ENCODE results near the gene CFAP74. TPM values are rescaled to one million over a fixed set of nuclear protein-coding genes. Genes with fewer than 3 reads are reported as not detected.

The CFAP74 gene
- total and polyA plus RNA-seq, 2 of the 13 experiments (the other 11 are each of a cell fraction or from before 2014, with no cell fraction given), result 0.27 to 0.62 TPM

DNA sequence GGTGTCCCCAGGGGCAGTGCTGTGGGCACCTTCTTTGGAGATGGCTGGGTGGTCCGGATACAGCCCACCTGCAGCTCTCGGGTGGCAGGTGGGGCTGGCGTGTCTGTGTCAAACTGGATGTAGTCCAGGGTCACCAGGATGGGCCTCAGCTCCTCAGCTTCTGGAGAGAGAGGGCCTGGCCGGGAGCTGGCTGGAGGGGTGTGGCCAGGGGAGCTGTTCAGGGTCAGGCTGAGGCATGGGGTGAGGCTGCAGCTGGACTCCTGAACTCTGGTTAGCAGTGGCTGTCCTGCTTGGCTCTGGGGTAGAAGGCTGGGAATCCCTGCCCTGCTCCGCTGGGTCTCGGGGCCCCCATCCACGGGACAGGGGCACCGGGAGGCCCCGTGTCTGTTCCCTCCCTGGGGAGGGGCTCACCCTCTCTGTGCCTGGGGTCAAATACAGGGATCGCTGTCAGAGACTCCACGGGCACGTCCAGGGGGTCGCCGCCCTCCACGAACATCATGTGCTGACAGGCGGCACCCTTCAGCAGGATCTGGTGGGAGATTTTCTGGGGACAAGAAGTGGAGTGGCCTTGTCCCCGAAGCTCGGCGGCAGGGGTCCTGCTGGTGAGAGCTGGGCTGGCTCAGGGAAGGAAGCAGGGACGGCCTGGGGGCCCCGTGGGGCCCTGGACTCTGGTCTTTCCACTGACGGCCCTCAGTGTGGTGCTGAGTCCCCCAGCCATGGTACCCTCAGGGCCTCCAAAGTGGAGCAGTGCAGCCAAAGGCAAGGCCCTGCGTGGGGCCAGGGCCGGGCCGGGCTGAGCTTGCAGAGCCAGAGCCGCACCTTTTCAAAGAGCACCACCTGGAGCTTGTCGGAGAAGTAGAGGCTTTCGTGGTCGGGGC is 80.4 kb downstream of the CFAP74 start (continued):
- TF ChIP-seq, protein P1, sequence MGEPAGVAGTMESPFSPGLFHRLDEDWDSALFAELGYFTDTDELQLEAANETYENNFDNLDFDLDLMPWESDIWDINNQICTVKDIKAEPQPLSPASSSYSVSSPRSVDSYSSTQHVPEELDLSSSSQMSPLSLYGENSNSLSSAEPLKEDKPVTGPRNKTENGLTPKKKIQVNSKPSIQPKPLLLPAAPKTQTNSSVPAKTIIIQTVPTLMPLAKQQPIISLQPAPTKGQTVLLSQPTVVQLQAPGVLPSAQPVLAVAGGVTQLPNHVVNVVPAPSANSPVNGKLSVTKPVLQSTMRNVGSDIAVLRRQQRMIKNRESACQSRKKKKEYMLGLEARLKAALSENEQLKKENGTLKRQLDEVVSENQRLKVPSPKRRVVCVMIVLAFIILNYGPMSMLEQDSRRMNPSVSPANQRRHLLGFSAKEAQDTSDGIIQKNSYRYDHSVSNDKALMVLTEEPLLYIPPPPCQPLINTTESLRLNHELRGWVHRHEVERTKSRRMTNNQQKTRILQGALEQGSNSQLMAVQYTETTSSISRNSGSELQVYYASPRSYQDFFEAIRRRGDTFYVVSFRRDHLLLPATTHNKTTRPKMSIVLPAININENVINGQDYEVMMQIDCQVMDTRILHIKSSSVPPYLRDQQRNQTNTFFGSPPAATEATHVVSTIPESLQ (CRISPR knock-in tag; conservative IDR thresholded peaks at IDR 0.05), result no peak
- TF ChIP-seq ZBTB14 (CRISPR knock-in tag; IDR thresholded peaks at IDR 0.05), result no peak
- no peak for TF ChIP-seq ZFYVE20 (CRISPR knock-in tag; IDR thresholded peaks at IDR 0.05; ENCODE audit: borderline replicate concordance, low read depth)
- TF ChIP-seq TCF12 (IDR thresholded peaks at IDR 0.05), result no peak
- TF ChIP-seq TCF12 (CRISPR knock-in tag; IDR thresholded peaks at IDR 0.05), result no peak
- TF ChIP-seq MTA3 (CRISPR knock-in tag; IDR thresholded peaks at IDR 0.05), result no peak
- TF ChIP-seq KIAA2018 (CRISPR knock-in tag; IDR thresholded peaks at IDR 0.05; ENCODE audit: borderline replicate concordance), result no peak
- no peak for TF ChIP-seq ZNF546 (CRISPR knock-in tag; conservative IDR thresholded peaks at IDR 0.05)
- TF ChIP-seq, protein P2, sequence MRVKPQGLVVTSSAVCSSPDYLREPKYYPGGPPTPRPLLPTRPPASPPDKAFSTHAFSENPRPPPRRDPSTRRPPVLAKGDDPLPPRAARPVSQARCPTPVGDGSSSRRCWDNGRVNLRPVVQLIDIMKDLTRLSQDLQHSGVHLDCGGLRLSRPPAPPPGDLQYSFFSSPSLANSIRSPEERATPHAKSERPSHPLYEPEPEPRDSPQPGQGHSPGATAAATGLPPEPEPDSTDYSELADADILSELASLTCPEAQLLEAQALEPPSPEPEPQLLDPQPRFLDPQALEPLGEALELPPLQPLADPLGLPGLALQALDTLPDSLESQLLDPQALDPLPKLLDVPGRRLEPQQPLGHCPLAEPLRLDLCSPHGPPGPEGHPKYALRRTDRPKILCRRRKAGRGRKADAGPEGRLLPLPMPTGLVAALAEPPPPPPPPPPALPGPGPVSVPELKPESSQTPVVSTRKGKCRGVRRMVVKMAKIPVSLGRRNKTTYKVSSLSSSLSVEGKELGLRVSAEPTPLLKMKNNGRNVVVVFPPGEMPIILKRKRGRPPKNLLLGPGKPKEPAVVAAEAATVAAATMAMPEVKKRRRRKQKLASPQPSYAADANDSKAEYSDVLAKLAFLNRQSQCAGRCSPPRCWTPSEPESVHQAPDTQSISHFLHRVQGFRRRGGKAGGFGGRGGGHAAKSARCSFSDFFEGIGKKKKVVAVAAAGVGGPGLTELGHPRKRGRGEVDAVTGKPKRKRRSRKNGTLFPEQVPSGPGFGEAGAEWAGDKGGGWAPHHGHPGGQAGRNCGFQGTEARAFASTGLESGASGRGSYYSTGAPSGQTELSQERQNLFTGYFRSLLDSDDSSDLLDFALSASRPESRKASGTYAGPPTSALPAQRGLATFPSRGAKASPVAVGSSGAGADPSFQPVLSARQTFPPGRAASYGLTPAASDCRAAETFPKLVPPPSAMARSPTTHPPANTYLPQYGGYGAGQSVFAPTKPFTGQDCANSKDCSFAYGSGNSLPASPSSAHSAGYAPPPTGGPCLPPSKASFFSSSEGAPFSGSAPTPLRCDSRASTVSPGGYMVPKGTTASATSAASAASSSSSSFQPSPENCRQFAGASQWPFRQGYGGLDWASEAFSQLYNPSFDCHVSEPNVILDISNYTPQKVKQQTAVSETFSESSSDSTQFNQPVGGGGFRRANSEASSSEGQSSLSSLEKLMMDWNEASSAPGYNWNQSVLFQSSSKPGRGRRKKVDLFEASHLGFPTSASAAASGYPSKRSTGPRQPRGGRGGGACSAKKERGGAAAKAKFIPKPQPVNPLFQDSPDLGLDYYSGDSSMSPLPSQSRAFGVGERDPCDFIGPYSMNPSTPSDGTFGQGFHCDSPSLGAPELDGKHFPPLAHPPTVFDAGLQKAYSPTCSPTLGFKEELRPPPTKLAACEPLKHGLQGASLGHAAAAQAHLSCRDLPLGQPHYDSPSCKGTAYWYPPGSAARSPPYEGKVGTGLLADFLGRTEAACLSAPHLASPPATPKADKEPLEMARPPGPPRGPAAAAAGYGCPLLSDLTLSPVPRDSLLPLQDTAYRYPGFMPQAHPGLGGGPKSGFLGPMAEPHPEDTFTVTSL (CRISPR knock-in tag; IDR thresholded peaks at IDR 0.05; ENCODE audit: borderline replicate concordance), result no peak

Measured in HepG2 (cell line).